Neutrophil (primary cell): ENCODE data around the gene POU3F2.

Experiments used
- H3K27ac ChIP-seq: fragments of 200-600 bp; sonication (generic); 2 replicates; pipeline ENCODE4 v1.5.1; 2016; ENCODE audit warnings: mild to moderate bottlenecking, moderate library complexity
- H3K27me3 ChIP-seq: fragments of 200-600 bp; sonication (generic); 2 replicates; pipeline ENCODE4 v1.6.0; 2016; ENCODE audit warnings: mild to moderate bottlenecking
- H3K36me3 ChIP-seq: fragments of 200-600 bp; sonication (generic); 2 replicates; pipeline ENCODE4 v1.5.1; 2017
- H3K4me1 ChIP-seq, 2 experiments: fragments of 200-600 bp in 1 of 2; sonication (generic) in 1 of 2; 1 replicate in 1 of 2; 2 replicates in 1 of 2; pipeline versions ENCODE4 v1.5.1 to v1.6.1; 2013 to 2016; ENCODE audit warnings: low read depth in 1 of 2, low read length in 1 of 2, mild to moderate bottlenecking in 1 of 2, moderate library complexity in 1 of 2; ENCODE audit not compliant: control insufficient read depth in 1 of 2, insufficient read depth in 1 of 2
- H3K4me3 ChIP-seq, 2 experiments: fragments of 200-600 bp in 1 of 2; sonication (generic) in 1 of 2; 1 replicate in 1 of 2; 2 replicates in 1 of 2; pipeline ENCODE4 v1.5.1; 2013 to 2016; ENCODE audit warnings: low read depth in 1 of 2, low read length in 1 of 2, mild to moderate bottlenecking in 1 of 2, moderate library complexity in 1 of 2
- H3K9me3 ChIP-seq: fragments of 200-600 bp; sonication (generic); 2 replicates; pipeline ENCODE4 v1.5.1; 2016
- CTCF ChIP-seq: fragments of 200-600 bp; sonication (generic); IDR thresholded peaks from 2 replicates; pipeline ENCODE4 v1.5.1; 2016; ENCODE audit warnings: antibody characterized with exemption

Gene POU3F2

GRCh38 chr6:98848539-98849242, 14.3 kb downstream of the POU3F2 start:
- peaks cover 90% of the 10 kb centered on the region for H3K27me3 ChIP-seq

GRCh38 chr6:98864497-98864896, 30.1 kb downstream of the POU3F2 start:
- H3K4me1 ChIP-seq: no peaks in the 10 kb centered on the region
- no peak for TF ChIP-seq CTCF
- H3K36me3 ChIP-seq: peaks cover 4% of the 10 kb centered on the region

More at GRCh38 chr6:98848539-98849242, 14.3 kb downstream of the POU3F2 start:
- Histone ChIP-seq H3K27ac (no peak overlapping the region), H3K9me3 (no peaks in the 10 kb centered on the region), H3K36me3 (no peaks in the 10 kb centered on the region), H3K4me1 (peaks cover 17 to 26% of the 10 kb centered on the region in 2 experiments), H3K4me3 (peak overlapping the region in 1 of 2 experiments; percentile 8)
- no peak for TF ChIP-seq CTCF

GRCh38 chr6:98871057-98871456, 36.7 kb downstream of the POU3F2 start:
- H3K27ac ChIP-seq: no peak overlapping the region
- peaks cover 27% of the 10 kb centered on the region for H3K36me3 ChIP-seq
- H3K4me1 ChIP-seq: no peaks in the 10 kb centered on the region
- no peaks in the 10 kb centered on the region for H3K9me3 ChIP-seq
- no peak for TF ChIP-seq CTCF
- no peak overlapping the region for H3K4me3 ChIP-seq
- no peaks in the 10 kb centered on the region for H3K27me3 ChIP-seq

More at GRCh38 chr6:98864497-98864896, 30.1 kb downstream of the POU3F2 start:
- Histone ChIP-seq H3K27me3 (no peaks in the 10 kb centered on the region), H3K9me3 (no peaks in the 10 kb centered on the region), H3K4me3 (no peak overlapping the region), H3K27ac (no peak overlapping the region)

GRCh38 chr6:98871821-98872220, 37.4 kb downstream of the POU3F2 start:
- H3K36me3 ChIP-seq: peaks cover 32% of the 10 kb centered on the region
- no peak overlapping the region for H3K27ac ChIP-seq
- no peaks in the 10 kb centered on the region for H3K4me1 ChIP-seq
- TF ChIP-seq CTCF: no peak
- H3K9me3 ChIP-seq: no peaks in the 10 kb centered on the region
- H3K27me3 ChIP-seq: no peaks in the 10 kb centered on the region
- H3K4me3 ChIP-seq: no peak overlapping the region

- TF ChIP-seq CTCF: no peak
- Histone ChIP-seq H3K27ac (no peak overlapping the region), H3K27me3 (no peaks in the 10 kb centered on the region), H3K4me3 (no peak overlapping the region), H3K36me3 (peaks cover 47% of the 10 kb centered on the region), H3K9me3 (no peaks in the 10 kb centered on the region), H3K4me1 (no peaks in the 10 kb centered on the region)
These were observed 41.0 kb downstream of the POU3F2 start for GRCh38 chr6:98875375-98875774.
